Transverse colon (tissue), 4 donors: ENCODE results near the gene SLFN11.
"Not testable (repeated sequence)": the region's sequence is repeated elsewhere in the genome, so short reads cannot be mapped to it uniquely, and the experiment has no call there.

Experiments
- CTCF ChIP-seq, 5 experiments: fragments of 200-600 bp in 3 of 5; fragments of 450-650 bp in 2 of 5; sonication (generic) in 3 of 5; IDR thresholded peaks; 1 replicate in 2 of 5; 2 replicates in 3 of 5; pipeline ENCODE4 v1.5.1; 2016 to 2017; ENCODE audit warnings: antibody characterized with exemption in 5 of 5, inconsistent platforms in 3 of 5, mild to moderate bottlenecking in 2 of 5, moderate library complexity in 1 of 5
- EP300 ChIP-seq: sonication (generic); formaldehyde crosslinking; IDR thresholded peaks from one replicate; pipeline ENCODE4 v1.6.1; 2017; ENCODE audit warnings: antibody characterized with exemption, low read depth
- POLR2AphosphoS5 ChIP-seq, 3 donors: sonication (generic); formaldehyde crosslinking; IDR thresholded peaks; one replicate each; pipeline ENCODE4 v1.6.1; 2016; ENCODE audit warnings: antibody characterized with exemption in 3 of 3

DNA sequence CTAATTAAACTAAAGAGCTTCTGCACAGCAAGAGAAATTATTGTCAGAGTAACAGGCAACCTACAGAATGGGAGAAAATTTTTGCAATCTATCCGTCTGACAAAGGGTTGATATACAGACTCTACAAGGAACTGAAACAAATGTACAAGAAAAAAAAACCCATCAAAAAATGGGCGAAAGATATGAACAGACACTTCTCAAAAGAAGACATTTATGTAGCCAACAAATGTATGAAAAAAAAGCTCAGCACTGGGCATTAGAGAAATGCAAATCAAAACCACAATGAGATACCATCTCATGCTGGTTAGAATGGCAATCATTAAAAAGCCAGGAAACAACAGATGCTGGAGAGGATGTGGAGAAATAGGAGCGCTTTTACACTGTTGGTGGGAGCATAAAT lies 64.1 kb downstream of the SLFN11 start:
- not testable (repeated sequence) for TF ChIP-seq CTCF (IDR thresholded peaks at IDR 0.05); EP300; POLR2AphosphoS5 (IDR thresholded peaks at IDR 0.05)
